Stimulated activated CD8-positive, alpha-beta memory T cell treated with anti-CD3 and anti-CD28 coated beads, Interleukin-12 subunit alpha, Interleukin-12 subunit beta, amount 100 ng/mL, for 1 hour (primary cell): ENCODE data around the gene PLEKHG5.
"Not testable (repeated sequence)": the region's sequence is repeated elsewhere in the genome, so short reads cannot be mapped to it uniquely, and the experiment has no call there.

Experiments
- DNase-seq: peaks from one replicate; pipeline ENCODE4 v3.0.0-alpha.2; 2020; ENCODE audit warnings: low read depth

The PLEKHG5 gene

DNA sequence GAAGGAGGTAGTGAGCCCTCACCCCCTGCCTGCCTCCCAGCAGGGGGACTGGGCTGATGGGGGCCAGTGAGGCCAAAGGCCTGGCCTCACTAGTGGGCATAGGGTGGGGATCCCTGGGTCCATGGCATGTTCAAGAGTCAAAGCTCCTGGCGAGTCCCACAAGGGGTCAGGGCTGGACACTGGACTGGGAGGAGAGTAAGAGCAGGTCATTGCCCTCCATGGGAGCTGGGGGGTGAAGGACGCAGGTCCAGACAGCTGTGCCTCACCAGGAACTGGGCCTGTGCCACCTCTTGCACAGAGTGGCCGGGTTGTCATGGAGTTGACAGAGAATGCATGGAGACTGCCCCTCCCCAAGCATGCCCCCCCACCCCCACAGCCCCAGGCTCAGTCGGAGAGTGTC, 45.5 kb downstream of the PLEKHG5 start:
- not testable (repeated sequence) for DNase-seq

DNA sequence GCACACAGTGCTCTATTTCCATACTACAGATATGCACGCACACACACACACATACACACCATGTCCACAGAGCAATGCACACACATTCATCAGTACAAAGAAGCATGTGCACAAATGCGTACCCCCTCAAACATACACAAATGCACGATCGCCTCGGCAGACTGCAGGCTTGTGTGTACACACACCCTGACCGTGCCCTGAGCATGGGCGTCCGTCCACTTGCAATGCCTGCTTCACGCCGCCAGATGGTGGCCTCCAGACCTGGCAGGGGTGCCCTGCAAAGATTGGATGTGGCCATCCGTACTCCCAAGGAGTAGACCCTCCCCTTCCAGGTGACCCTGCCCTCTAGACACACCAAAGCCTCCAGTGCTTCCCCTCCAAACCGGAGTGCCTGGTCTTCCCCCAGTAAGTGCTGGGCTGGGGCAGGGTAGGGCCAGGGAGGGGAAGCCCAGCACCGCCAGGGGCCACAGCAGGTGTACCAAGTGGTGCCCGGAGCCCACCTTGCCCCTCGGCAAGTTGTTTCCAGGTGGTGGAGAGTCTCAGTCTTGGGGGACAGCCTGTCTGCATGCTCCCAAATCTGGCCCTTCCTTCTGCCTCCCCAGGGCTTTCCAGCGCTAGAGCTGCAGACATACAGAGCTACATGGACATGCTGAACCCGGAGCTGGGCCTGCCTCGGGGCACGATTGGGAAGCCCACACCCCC, 46.3 kb downstream of the PLEKHG5 start:
- DNase-seq: no peak

GRCh38 chr1:6444377-6444776, 47.1 kb downstream of the PLEKHG5 start:
- no peak for DNase-seq

- no peak for DNase-seq
These were observed 47.9 kb downstream of the PLEKHG5 start for GRCh38 chr1:6443339-6444115.

DNA sequence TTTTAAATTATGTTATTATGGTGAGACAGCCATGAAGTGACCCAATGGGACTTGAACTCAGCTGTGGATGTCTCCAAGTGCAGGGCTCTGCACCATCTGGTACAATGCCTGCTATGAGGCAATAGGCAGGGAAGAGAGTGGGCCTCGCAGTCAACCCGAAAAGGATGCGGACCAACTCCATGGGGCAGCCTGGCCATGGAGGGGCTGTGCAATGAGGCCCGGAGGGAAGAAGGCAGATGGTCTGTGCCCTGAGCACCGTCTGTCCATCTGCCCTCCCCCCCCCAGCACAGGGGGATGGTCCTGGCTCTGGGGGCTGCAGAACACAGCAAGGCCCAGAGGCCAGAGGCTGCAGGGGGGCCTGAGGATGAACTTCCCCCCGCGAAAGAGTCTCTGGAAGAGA, 49.9 kb downstream of the PLEKHG5 start:
- DNase-seq: no peak

- DNase-seq: peak; percentile 43
These were observed 51.0 kb downstream of the PLEKHG5 start for GRCh38 chr1:6440198-6441126.

GRCh38 chr1:6438047-6438525, 53.4 kb downstream of the PLEKHG5 start:
- peak; percentile 53 for DNase-seq

GRCh38 chr1:6437012-6437700, 54.3 kb downstream of the PLEKHG5 start:
- DNase-seq: not testable (repeated sequence)

DNA sequence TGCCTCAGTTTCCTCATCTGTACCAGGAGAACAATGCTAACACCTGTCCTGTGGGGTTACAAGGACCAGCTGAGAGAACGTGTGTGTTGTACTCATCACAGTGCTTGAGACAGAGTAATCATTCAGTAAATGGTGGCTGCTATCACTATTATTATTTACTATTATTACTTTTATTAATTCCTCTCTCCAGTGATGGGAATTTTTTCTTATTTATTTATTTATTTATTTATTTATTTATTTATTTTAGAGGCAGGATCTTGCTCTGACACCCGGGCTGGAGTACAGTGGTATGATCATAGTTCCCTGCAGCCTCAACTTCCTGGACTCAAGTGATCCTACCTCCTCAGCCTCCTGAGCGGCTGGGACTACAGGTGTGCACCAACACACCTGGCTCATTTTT, 55.2 kb downstream of the PLEKHG5 start:
- DNase-seq: not testable (repeated sequence)

DNA sequence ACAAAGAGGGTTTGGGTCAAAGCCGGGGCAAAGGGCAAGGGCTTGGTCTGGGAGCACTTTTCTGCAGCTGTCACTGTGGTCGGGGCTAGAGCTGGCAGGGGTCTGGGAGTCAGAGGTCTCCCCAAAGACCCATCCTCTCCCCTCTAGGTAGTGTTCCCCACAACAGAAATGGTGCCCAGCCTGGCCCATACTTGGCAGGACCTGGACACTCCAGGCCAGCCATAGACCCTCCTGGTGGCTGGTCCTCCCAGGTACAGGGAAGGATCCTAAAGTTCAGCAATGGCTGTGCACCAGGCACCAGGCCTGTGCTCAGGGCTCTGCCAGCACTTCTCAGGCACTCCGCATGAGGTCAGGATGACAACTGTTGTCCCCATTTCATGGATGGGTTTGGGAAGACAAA, 55.9 kb downstream of the PLEKHG5 start:
- DNase-seq: no peak

DNA sequence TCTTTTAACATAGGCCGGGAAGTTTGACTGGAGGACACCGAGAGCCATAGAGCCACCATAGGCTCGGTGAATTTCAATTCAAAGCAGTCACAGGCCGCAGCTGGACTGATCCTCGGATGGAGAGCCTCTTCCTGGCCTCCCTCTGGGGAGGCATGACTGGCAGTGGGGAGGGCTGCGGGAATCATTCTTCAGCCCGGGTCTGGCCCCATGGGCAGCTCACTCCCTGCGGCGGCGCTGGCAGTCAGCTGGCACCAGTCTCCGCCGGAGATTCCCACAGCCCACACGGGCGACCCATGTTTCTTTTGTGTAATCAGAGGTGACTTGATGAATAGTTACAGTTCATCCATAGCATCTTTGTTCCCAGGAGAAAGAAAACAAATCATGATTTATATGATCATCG, 56.3 kb downstream of the PLEKHG5 start:
- no peak for DNase-seq

DNA sequence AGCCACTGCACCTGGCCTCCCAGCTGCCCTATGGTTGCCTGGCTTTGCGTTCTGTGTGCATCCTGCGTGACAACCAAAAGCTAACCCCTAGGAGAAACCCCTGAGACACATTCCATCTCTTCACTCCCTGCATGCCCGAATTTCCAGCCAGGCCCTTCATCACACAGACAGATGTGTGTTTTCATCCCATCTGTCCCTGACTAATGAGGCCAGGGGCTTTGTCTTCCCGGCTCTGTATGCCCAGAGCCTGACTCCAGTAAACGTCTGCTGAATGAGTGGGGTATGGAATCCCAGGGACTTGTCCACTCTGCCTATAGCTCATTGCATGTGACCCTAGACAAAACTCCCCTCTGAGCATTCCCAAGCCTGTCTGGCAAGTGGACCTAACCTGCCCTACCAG, 57.3 kb downstream of the PLEKHG5 start:
- DNase-seq: no peak

- not testable (repeated sequence) for DNase-seq
These were observed 59.6 kb downstream of the PLEKHG5 start for GRCh38 chr1:6431645-6432579.

- DNase-seq: not testable (repeated sequence)
These were observed 61.6 kb downstream of the PLEKHG5 start for GRCh38 chr1:6429660-6430411.

DNA sequence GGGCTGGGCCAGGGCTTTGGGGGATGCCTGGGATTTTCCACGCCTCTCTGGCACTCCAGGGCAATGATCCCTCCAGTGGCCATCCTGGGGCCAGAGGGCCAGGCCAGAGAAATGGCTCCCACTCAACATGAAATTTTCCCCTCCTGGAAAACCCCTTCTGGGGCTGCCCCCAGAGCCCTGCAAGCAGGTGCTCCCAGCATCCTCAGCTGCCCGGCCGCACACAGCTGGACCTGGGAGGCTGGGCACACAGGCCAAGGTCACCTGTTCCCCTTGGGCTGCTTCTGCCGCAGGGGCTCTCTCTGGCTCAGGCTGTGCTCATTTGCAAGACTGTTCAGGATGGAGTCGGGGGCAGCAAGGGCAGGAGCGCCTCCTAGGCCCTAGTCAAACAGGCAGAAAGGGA, 63.0 kb downstream of the PLEKHG5 start:
- DNase-seq: not testable (repeated sequence)

GRCh38 chr1:6427441-6428390, 63.8 kb downstream of the PLEKHG5 start:
- no peak for DNase-seq

DNA sequence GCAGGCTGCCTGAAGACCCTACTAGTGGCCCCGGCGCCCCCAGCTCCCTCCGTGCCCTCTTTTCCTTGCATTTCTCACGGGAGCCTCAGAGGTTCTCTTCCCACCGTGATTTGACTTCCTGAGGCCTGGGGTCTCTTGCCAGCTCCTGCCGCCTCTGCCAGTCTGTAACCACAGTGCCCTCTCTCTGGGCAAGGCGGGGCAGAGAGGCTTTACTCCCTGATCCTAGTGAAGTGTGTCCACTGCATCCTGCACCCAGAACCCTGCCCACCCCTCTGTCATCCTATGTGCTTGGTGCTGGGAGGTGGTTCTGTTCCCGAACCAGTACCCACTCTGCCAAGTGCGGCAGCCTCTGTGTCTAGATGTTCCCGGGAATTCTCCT, 64.5 kb downstream of the PLEKHG5 start:
- no peak for DNase-seq

DNA sequence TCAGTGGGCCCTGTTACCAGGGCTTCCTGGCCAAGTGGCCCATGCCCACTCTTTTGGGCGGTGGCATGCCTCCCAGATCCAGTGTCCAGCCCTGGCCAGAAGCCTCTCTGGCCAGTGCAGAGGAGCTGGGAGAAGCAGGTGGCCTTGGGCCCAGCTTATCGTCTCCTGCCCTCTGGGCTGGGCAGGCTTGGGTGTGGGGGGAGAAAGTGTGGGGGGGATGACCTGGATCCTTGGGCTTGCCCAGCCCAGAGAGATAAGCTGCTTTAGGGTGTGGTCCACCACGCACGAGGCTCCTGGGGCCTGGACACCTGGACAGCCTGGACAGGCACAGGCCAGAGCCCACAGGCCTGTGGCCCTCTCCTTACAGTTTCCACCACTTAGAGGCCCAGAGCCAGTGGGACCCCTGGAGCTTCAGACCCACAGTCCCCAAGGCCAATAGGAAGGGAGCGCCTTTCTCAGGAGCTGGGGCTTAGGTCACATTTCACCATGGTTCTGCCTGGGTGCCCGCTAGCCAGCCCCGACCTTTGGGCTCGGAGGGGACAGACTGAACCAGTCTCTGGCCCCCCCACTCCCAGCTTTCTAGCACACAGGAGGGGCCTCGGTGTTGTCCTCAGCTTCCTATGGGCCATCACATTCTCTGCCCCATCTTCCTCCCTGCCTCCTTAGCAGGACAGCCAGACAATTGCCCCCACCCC, 65.0 kb downstream of the PLEKHG5 start:
- DNase-seq: no peak
